Right hindlimb (tissue), 1 donor: ENCODE results near the gene ODC1.
"Not testable (repeated sequence)": the region's sequence is repeated elsewhere in the genome, so short reads cannot be mapped to it uniquely, and the experiment has no call there.

Experiments
- DNase-seq: peaks from one replicate; pipeline ENCODE4 v3.0.0-alpha.2; 2018

ODC1 gene

DNA sequence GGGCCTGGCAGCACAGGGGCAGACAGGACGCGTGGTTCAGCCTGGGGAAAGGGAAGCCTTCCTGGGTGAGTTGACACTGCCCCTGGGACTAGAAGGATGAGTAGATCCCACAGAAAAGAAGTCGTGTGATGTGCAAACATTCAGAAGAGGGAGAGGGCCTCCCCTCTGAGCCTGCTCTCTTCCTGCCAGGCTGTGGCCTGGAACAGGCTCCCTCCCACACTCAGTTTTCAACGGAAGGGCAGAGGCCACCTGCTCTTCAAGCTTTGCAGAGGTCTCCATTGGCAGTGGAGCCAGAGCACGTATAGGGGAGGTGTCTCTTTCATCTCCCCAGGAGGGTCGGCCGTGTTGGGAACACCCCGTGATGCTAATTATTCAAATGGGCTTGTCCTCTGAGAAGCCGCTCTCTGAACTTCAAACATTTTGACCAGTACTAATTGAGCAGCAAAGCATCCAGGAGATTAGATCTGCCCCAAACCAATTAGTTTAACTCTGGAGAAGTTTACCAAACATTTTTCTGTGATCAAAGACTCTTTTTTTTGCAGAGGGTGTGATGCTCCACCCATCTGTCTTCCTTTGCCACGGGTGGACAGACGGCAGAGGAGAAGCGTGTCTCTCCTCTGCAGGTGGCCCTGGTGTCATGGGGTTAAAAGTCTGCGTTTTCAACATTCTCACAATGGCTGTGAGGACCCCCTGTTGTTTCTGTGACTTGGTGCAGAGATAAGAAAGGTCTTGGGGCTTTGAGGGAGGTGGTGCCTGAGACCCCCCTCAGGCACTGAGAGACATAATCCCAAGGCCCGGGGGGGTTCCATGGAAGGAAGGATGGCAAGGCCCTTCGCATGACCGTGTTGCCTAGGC is 29.5 kb upstream of the ODC1 start:
- no peak for DNase-seq

DNA sequence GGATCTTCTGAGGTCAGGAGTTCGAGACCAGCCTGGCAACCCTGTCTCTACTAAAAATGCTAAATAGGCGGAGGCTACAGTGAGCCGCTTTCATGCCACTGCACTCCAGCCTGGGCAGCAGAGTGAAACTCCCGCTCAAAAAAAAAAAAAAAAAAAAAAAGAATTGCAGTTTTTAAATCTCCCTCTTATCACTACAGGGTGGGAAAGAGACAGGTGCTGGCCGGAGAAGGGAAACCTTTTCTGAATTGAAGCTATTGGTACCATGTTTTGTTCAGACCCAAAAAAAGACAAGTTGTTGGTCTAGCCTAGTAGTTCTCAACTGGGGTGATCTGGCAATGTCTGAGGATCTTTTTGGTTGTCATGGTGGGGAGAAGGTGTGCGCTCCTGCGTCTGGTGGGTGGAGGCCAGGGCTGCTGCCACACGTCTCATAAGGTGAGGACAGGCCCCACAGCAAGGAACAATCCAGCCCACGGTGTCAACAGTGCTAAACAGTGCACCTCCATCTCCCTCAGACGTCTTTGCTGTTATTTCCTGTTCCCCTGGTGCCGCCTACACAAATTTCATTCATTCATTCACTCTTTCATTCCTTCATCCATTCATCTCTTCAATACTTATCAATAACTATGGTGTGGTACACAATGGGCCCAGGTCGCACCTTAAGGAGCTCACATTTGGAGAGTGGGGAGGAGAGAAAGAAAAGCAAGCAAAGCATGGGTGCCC is 28.8 kb upstream of the ODC1 start:
- DNase-seq = no peak

GRCh38 chr2:10475811-10476660 is 27.9 kb upstream of the ODC1 start:
- DNase-seq = no peak

DNA sequence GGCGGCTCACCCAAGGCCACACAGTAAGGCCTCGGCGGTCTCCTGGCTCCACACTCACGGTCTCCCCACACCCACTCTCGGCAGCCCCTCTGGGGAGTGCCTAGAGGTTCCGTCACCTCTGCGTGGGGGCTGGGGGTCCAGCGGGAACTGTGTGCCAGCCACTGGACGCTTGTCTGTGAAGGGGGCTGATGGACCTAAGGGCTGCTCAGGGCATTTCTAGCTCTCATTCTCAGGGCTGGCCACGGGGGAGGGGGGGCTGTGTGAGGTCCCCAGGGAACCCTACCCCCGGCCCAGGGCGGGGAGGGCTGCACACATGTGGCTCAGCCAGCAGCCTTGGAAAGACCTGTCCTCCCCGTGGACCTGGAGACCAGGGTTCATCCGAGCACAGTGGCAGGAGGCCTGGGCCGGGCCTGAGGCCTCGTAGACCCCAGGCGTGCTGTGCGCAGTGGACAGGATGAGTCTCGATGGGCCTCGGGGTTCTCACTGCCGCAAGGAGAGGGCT is 27.1 kb upstream of the ODC1 start:
- DNase-seq = no peak

DNA sequence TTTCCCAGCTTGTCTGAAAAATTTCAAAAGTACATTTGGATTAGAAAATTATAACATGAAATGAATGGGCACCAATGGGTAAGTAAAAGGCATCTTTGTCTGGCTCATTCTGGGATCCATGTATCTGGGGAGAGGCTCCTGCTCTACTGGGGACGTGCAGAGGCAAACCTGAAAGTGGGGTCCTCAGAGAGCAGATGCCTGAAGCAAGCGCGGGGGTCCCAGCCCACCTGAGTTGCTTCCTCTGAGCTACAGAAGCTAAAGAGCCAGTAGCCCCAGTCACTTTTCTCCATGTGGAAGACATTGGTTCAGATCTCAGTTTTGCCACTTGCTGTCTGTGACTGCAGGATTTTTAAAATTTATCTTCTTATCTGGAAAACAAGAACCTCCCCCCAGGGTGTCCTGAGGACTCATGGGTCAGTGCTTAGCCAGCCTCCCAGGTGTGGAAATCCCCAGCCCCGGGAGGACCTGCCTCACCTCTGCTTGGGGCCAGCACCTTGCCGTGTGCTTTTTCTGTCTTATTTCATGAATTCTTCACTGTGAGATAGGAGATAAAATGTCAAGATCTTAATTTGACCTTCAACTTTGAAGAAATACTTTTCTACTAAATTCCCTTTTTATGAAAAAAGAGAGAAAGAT is 25.1 kb upstream of the ODC1 start:
- no peak for DNase-seq

DNA sequence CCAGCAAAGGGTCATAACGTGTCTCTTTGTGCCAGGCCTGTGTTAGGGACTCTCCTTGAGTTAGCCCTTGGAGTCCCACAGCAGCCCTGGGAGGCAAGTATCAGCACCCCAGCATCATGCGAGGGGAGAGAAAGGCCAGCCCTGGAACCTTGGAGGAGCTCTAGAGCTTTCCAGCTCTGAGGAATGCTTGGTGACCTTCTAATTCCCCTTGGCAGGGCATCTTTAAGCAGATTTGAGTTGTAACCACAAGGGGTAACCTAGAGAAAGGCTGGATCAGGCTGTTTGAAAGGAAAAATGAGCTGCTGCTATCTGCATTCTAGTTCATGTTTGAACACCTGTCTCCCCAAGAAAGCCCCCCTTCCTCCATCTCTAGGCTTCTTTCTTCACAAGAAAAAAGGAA is 23.8 kb upstream of the ODC1 start:
- no peak for DNase-seq

DNA sequence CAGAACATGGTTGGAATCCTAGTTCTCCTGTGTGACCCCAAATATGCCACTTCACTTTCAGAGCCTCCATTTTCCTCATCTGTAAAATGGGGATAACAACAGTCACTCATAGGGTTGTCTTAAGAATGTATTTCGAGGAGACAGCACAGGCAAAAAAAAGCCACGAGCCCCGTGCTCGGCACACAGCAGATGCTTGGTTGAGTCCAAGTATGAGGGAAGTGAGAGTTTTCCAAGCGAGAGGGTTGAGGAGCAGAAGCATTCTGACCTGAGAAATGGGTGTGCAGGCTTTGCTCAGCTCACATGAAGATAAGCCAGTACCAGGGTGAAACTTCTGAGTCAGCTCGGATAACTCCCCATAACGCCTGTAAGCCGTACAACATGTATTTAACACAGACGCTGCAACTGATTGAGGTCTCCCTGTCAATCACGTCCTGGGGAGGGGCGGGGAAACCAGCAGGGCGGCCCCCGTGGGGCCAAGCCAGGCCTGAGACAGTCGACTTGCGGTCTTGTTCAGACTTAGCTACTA is 23.0 kb upstream of the ODC1 start:
- DNase-seq = no peak

DNA sequence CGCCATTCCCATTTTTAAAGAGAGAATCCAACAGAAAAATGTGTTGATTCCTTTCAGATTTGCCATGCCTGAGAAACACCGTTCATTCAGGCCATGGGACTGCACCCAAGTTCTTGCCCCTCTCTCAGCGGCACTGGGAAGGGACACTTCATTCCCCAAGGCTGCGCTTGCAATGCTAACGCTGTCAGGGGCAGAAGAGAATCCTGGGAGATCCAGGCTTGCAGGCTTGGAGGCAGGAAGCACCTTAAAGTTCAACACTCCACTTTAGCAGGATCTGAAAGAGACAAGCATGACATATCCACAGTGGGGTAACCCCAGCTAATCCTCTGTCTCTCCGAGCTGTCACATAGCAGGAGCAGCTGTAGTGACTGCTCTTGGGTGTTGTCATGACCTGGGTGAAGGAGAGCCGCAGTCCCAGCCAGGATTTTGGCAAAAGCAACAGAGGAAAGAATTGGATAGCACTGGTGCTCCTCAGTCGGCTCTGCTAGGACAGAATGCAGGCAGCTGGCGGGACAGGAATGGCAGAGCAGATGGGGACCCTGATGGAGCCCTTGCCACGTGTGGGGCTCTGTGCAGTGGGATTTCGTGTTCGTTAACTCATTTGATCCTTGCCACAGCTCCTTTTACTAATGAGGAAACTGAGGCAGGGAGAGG is 22.0 kb upstream of the ODC1 start:
- peak; percentile 33 for DNase-seq

DNA sequence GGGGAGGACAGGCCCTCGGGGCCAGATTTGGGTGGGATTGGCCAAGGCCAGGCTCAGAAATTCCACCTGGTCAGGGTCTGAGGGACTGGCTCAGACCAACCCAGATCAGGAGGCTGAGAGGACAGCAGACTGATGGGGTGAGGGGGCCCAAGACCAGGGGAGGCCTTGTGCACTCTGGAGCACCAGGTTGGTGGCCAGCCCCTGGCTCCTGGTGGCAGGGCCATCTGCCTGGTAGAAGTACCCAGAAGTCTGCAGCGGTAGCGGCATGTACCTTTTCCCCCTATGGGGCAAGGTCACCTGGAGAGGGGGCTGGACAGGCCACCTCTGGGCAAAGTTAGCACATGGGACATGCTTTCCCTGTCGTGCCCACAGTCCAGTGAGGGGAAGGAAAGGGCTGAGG is 21.2 kb upstream of the ODC1 start:
- no peak for DNase-seq

- DNase-seq = no peak
Measured at GRCh38 chr2:10467401-10467800, 19.3 kb upstream of the ODC1 start.

GRCh38 chr2:10466801-10467200 is 18.7 kb upstream of the ODC1 start:
- no peak for DNase-seq

GRCh38 chr2:10465910-10466309 is 17.8 kb upstream of the ODC1 start:
- no peak for DNase-seq

GRCh38 chr2:10462178-10463083 is 14.3 kb upstream of the ODC1 start:
- no peak for DNase-seq

GRCh38 chr2:10460366-10460796 is 12.3 kb upstream of the ODC1 start:
- no peak for DNase-seq

GRCh38 chr2:10457846-10458598 is 9.9 kb upstream of the ODC1 start:
- no peak for DNase-seq

DNA sequence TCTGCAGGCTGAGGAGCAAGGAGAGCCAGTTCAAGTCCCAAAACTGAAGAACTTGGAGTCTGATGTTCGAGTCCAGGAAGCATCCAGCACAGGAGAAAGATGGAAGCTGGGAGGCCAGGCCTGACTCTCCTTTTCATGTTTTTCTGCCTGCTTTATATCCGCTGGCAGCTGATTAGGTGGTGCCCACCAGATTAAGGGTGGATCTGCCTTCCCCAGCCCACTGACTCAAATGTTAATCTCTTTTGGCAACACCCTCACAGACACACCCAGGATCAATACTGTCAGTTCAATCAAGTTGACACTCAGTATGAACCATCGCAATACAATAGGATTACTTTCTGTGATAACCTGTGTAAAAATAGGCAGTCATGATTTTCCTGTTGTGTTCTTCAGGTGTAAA is 9.1 kb upstream of the ODC1 start:
- DNase-seq = not testable (repeated sequence)

- no peak for DNase-seq
Measured at GRCh38 chr2:10454505-10454904, 6.4 kb upstream of the ODC1 start.

DNA sequence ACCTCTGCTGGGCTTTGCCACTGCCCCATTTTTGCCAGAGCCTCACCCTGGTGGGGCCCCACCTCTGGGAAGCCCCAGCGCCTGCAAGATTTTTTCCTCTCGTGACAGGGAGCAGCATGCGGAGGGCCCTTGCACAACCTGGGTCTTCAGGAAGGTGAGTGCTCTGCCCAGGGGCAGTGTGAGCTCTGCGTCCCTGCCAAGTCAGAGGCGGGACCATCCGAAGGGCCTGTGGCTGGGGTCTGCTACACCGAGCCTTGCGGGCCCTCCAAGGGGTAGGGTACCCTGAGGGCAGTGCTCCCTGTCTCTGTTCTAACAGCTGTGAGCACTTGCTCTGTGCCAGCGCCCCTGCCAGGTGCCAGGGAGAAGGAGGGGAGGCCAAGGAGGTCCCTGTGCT is 5.8 kb upstream of the ODC1 start:
- DNase-seq = no peak

DNA sequence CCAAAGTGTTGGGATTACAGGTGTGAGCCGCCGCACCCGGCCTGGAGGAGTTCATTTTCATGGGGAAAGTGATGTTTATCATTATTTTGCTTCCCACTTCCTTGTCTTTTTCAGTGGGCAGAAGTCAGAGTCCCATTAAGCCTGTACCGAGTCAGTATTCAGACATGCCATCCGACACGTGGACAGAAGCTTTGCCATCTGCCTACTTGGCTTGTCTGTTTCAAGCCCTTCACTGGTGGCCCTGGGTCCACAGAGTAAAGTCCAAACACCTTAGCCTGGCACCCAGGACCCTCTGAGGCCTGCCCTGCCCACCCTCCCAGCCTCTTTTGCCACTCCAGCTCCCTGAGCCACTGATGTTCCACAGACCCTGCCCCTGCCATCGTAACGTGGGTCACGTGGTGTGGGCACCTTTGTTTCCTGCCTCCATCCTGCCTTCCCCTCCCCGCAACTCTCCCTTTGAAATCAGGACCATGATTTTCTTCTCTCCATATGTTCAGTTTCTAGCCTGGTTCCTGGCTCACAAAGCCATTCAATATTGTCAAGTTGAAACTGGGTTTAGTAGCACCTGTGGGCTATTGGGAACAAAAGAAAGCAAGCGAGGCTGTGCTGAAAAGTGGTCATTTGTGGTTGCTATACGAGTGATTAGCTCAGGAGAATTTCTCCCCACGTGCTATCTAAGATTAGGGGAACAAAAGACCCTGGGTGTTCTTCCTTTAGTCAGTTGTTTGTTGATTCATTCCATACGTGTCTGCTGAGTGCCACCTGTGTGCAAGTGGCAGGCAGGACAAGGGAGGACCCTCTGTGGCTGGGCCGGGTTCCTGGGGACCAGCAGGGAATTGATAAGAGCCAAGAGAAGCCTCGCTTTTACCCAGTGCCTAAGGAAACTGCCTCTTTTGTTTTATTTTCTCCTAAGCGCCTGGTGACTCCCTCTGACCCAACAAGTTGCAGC is 5.1 kb upstream of the ODC1 start:
- no peak for DNase-seq
